ENCODE measurements around the gene ATAD3A. TPM values are rescaled to one million over a fixed set of nuclear protein-coding genes. Genes with fewer than 3 reads are reported as not detected.
"Not testable (repeated sequence)": the region's sequence is repeated elsewhere in the genome, so short reads cannot be mapped to it uniquely, and the experiment has no call there.

Gene ATAD3A
- total RNA-seq, 2 experiments from 2014 or later, result 45.7 to 46.7 TPM

- ChIA-PET POLR2A (interaction anchor here (1.9 kb wide), 1 partner anchor 97 kb away, joined by 7 read pairs; no protein-coding TSS in a partner anchor), CTCF (interaction anchor here (0.6 to 2.1 kb wide), 7 partner anchors 17 to 133 kb away, joined by 3 to 13 read pairs (median 5); partner anchors contain the start of gene CCNL2)
- H3K27ac Mint-ChIP-seq, result peak overlapping the region; percentile 91
- H3K9me3 Mint-ChIP-seq, H3K36me3 Mint-ChIP-seq, H3K27me3 Mint-ChIP-seq: not testable (repeated sequence)
- DNase-seq, result peak; percentile 91
- intact Hi-C loops (cut with micrococcal nuclease), result loop anchor here (10.0 kb wide), 1 partner anchor 100 kb away; the partner anchor contains the start of gene MRPL20
- peak overlapping the region; percentile 69 for H3K4me3 Mint-ChIP-seq
- peaks cover 12% of the 10 kb centered on the region for H3K4me1 Mint-ChIP-seq (ENCODE audit: low read depth)
Observed at GRCh38 chr1:1504777-1505365, 7.1 kb upstream of the ATAD3A start.

- CTCF ChIA-PET, result interaction anchor here (1.2 to 2.1 kb wide), 5 partner anchors 64 to 134 kb away, joined by 3 to 13 read pairs (median 8); partner anchors contain the start of gene CCNL2
- not testable (repeated sequence) for H3K27me3 Mint-ChIP-seq, H3K9me3 Mint-ChIP-seq, H3K36me3 Mint-ChIP-seq
- peaks cover 12% of the 10 kb centered on the region for H3K4me1 Mint-ChIP-seq (ENCODE audit: low read depth)
- peak; percentile 64 for DNase-seq
- peak overlapping the region; percentile 91 for H3K27ac Mint-ChIP-seq
- POLR2A ChIA-PET, result interaction anchor here (1.9 kb wide), 1 partner anchor 97 kb away, joined by 7 read pairs; no protein-coding TSS in a partner anchor
- H3K4me3 Mint-ChIP-seq, result peak overlapping the region; percentile 69
- intact Hi-C loops (cut with micrococcal nuclease), result loop anchor here (10.0 kb wide), 1 partner anchor 101 kb away; the partner anchor contains the start of gene MRPL20
Observed at GRCh38 chr1:1505366-1505798, 6.6 kb upstream of the ATAD3A start.

GRCh38 chr1:1505801-1506200 lies 6.2 kb upstream of the ATAD3A start:
- intact Hi-C loops (cut with micrococcal nuclease), result loop anchor here (10.0 kb wide), 1 partner anchor 101 kb away; the partner anchor contains the start of gene MRPL20
- not testable (repeated sequence) for H3K27me3 Mint-ChIP-seq, H3K9me3 Mint-ChIP-seq, H3K36me3 Mint-ChIP-seq, DNase-seq
- Mint-ChIP-seq H3K4me3 (peak overlapping the region; percentile 52), H3K4me1 (ENCODE audit: low read depth) (peaks cover 14% of the 10 kb centered on the region), H3K27ac (peak overlapping the region; percentile 91)
- POLR2A ChIA-PET, result interaction anchor here (1.9 kb wide), 1 partner anchor 98 kb away, joined by 7 read pairs; no protein-coding TSS in a partner anchor
- CTCF ChIA-PET, result interaction anchor here (1.9 to 2.1 kb wide), 2 partner anchors 65 to 72 kb away, joined by 5 to 8 read pairs; no protein-coding TSS in a partner anchor

DNA sequence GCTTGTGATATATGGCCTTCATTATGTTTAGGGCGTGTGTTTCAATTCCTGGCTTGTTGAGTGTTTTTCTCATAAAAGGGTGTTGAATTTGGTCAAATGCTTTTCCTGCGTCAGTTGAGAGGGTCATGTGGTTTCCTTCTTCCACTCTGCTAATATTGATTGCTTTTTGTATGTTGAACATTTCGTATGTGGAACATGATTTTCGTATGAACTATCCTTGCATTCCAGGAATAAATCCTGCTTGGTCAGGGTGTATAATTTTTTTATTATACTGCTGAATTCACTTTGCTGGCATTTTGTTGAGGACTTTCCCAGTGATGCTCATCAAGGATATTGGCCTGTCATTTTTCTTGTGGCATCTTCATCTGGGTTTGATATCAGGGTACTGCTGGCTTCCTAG lies 4.7 kb upstream of the ATAD3A start:
- CTCF ChIA-PET, result no interaction called here
- no peak overlapping the region for H3K4me3 Mint-ChIP-seq
- H3K27ac Mint-ChIP-seq, result no peak overlapping the region
- H3K4me1 Mint-ChIP-seq (ENCODE audit: low read depth), result peaks cover 18% of the 10 kb centered on the region
- H3K27me3 Mint-ChIP-seq, result no peaks in the 10 kb centered on the region
- intact Hi-C loops (cut with micrococcal nuclease), result loop anchor here (10.0 kb wide), 1 partner anchor 103 kb away; the partner anchor contains the start of gene MRPL20
- H3K36me3 Mint-ChIP-seq, result no peaks in the 10 kb centered on the region
- DNase-seq, result no peak
- H3K9me3 Mint-ChIP-seq, result no peaks in the 10 kb centered on the region
- POLR2A ChIA-PET, result no interaction called here

DNA sequence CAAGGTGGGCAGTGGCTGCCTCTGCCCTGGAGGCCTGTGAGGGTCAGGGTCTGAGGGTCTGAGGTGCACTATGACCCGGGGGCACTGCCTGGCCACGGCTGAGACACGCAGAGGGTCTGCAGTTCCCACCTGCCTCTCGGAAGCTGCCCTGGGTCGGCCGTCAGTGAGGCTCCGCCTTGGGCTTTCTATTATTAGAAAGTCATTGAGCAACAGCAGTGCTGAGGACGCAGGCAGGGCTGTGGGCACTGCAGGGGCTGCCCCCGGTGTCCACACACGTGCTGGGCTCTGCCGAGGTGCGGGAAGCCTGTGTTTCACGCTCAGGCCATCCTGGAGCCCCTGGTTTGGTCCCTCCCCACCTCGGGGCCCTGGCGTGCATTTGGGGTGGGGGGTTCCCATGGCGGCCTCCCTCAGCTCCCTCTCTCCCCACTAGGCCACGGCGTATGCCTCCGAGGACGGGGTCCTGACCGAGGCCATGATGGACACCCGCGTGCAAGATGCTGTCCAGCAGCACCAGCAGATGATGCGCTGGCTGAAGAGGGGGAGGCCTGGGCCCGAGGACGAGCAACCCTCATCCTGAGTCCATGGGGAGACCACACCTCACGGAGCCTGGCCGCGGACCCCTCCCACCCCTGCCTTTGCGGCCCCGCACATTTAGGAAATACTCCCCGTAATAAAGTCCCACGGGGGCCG lies 3.0 kb upstream of the ATAD3A start:
- H3K27me3 Mint-ChIP-seq, H3K4me3 Mint-ChIP-seq, H3K36me3 Mint-ChIP-seq, H3K9me3 Mint-ChIP-seq, DNase-seq, H3K27ac Mint-ChIP-seq, CTCF ChIA-PET, POLR2A ChIA-PET: not testable (repeated sequence)
- peaks cover 21% of the 10 kb centered on the region for H3K4me1 Mint-ChIP-seq (ENCODE audit: low read depth)
- intact Hi-C loops (cut with micrococcal nuclease), result loop anchor here (10.0 kb wide), 1 partner anchor 104 kb away; the partner anchor contains the start of gene MRPL20

DNA sequence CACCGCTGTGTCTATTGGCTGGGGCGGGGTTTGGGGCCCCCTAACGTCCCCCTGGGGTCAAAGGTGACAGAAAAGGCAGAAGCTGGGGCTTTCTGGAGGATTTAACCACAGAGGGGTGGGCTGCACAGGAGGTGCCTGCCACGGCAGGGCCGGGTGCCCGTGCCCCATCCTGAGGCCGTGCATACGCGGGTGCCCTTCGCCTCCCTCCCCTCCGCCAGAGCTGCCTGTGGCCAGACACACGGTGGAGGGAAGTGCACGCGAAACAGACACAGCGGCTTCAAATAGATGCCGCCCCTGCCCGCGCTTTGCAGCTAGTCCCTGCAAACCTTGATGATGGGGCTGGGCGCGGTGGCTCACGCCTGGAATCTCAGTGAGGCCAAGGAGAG lies 2.5 kb upstream of the ATAD3A start:
- H3K36me3 Mint-ChIP-seq, POLR2A ChIA-PET, H3K9me3 Mint-ChIP-seq, H3K4me3 Mint-ChIP-seq, H3K27me3 Mint-ChIP-seq, CTCF ChIA-PET, DNase-seq, H3K27ac Mint-ChIP-seq: not testable (repeated sequence)
- peaks cover 21% of the 10 kb centered on the region for H3K4me1 Mint-ChIP-seq (ENCODE audit: low read depth)
- intact Hi-C loops (cut with micrococcal nuclease), result loop anchor here (10.0 kb wide), 1 partner anchor 105 kb away; the partner anchor contains the start of gene MRPL20

DNA sequence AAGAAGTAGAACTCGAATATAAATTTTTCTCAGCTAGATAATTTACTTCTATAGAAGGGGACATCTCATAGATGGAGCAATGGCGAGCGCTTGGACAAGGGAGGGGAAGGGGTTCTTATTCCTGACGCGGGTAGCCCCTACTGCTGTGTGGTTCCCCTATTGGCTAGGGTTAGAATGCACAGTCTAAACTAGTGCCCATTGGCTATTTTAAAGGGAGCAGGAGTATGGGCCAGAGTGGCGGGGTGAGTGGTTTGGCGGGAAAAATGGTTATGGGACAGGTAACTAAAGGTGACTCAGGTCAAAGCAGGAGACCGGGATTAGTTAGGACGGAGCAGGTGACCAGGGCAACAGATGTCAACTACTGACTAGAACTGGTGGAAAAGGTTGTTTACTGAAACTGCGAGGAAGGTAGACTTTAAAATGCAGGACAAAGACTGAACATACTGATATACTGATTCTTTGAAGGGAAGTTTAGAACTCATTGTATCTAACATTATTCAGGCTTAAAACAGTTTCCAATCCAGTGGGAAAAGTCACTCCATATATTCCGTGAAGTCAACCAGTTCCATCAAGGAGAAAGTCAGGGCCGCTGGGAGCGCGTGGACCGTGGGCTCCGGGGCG lies 940 bp upstream of the ATAD3A start:
- H3K4me3 Mint-ChIP-seq, result peak overlapping the region; percentile 84
- POLR2A ChIA-PET, result interaction anchor here (0.8 to 1.0 kb wide), 2 partner anchors 104 to 112 kb away, joined by 3 to 4 read pairs; partner anchors contain the start of genes CCNL2 and MIB2
- intact Hi-C loops (cut with micrococcal nuclease), result loop anchor here (2.0 kb wide), 1 partner anchor 40 kb away; the partner anchor contains the start of gene ATAD3B
- H3K4me1 Mint-ChIP-seq (ENCODE audit: low read depth), result peaks cover 13% of the 10 kb centered on the region
- H3K27ac Mint-ChIP-seq, result peak overlapping the region; percentile 86
- H3K9me3 Mint-ChIP-seq, result no peaks in the 10 kb centered on the region
- H3K27me3 Mint-ChIP-seq, result no peaks in the 10 kb centered on the region
- peaks cover 3% of the 10 kb centered on the region for H3K36me3 Mint-ChIP-seq
- peak; percentile 44 for DNase-seq
- CTCF ChIA-PET, result interaction anchor here (0.7 kb wide), 1 partner anchor 103 kb away, joined by 3 read pairs; no protein-coding TSS in a partner anchor

DNA sequence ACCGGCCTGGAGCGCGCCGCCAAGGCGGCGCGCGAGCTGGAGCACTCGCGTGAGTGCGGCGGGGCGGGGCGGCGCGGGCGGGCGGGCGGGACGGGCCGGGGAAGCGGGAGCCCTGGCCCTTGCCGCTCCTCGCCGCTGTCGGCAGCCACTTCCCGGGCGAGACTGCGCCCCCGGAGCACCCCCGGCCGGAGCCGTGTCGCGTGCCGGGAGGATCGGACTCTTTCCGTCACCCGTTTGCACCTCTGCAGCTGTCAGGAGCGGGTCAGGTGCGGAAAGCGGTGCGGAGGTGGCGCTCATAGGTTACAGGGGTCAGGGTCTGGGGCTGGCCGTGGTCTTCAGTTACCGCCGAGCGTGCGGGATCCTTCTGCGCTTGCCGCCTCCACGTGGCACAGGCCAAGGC lies 463 bp downstream of the ATAD3A start:
- POLR2A ChIA-PET, H3K27me3 Mint-ChIP-seq, H3K36me3 Mint-ChIP-seq, H3K27ac Mint-ChIP-seq, CTCF ChIA-PET, H3K9me3 Mint-ChIP-seq: not testable (repeated sequence)
- peak; percentile 27 for DNase-seq
- H3K4me3 Mint-ChIP-seq, result peak overlapping the region; percentile 70
- peaks cover 13% of the 10 kb centered on the region for H3K4me1 Mint-ChIP-seq (ENCODE audit: low read depth)
- intact Hi-C loops (cut with micrococcal nuclease), result loop anchor here (1.0 kb wide), 1 partner anchor 62 kb away; the partner anchor contains the start of gene SSU72

- H3K27me3 Mint-ChIP-seq; DNase-seq; H3K9me3 Mint-ChIP-seq; POLR2A ChIA-PET; H3K27ac Mint-ChIP-seq; intact Hi-C loops (cut with micrococcal nuclease); CTCF ChIA-PET: not testable (repeated sequence)
- H3K4me3 Mint-ChIP-seq, result peak overlapping the region; percentile 60
- peaks cover 13% of the 10 kb centered on the region for H3K4me1 Mint-ChIP-seq (ENCODE audit: low read depth)
- H3K36me3 Mint-ChIP-seq, result peaks cover 13% of the 10 kb centered on the region
Observed at GRCh38 chr1:1513675-1514074, 1.7 kb downstream of the ATAD3A start.

GRCh38 chr1:1514376-1514775 lies 2.4 kb downstream of the ATAD3A start:
- H3K27ac Mint-ChIP-seq; H3K9me3 Mint-ChIP-seq; DNase-seq; intact Hi-C loops (cut with micrococcal nuclease); H3K27me3 Mint-ChIP-seq; POLR2A ChIA-PET; H3K4me3 Mint-ChIP-seq; CTCF ChIA-PET: not testable (repeated sequence)
- Mint-ChIP-seq H3K36me3 (peaks cover 14% of the 10 kb centered on the region), H3K4me1 (ENCODE audit: low read depth) (peaks cover 13% of the 10 kb centered on the region)

GRCh38 chr1:1516923-1517322 lies 5.0 kb downstream of the ATAD3A start:
- intact Hi-C loops (cut with micrococcal nuclease); H3K4me1 Mint-ChIP-seq (ENCODE audit: low read depth); DNase-seq; H3K27me3 Mint-ChIP-seq; CTCF ChIA-PET; H3K9me3 Mint-ChIP-seq; H3K27ac Mint-ChIP-seq; H3K4me3 Mint-ChIP-seq: not testable (repeated sequence)
- H3K36me3 Mint-ChIP-seq, result peaks cover 17% of the 10 kb centered on the region
- POLR2A ChIA-PET, result interaction anchor here (0.7 kb wide), 1 partner anchor 68 kb away, joined by 3 read pairs; no protein-coding TSS in a partner anchor

Measured in activated CD4-positive, alpha-beta memory T cell treated with anti-CD3 and anti-CD28 coated beads for 36 hours (primary cell).